Measurements from ENCODE around the gene GPC1. TPM values are rescaled to one million over a fixed set of nuclear protein-coding genes. Genes with fewer than 3 reads are reported as not detected.
"Not testable (repeated sequence)": the region's sequence is repeated elsewhere in the genome, so short reads cannot be mapped to it uniquely, and the experiment has no call there.

Gene GPC1
- total and polyA plus RNA-seq, 2 donors: 21.1 to 53.8 TPM

DNA sequence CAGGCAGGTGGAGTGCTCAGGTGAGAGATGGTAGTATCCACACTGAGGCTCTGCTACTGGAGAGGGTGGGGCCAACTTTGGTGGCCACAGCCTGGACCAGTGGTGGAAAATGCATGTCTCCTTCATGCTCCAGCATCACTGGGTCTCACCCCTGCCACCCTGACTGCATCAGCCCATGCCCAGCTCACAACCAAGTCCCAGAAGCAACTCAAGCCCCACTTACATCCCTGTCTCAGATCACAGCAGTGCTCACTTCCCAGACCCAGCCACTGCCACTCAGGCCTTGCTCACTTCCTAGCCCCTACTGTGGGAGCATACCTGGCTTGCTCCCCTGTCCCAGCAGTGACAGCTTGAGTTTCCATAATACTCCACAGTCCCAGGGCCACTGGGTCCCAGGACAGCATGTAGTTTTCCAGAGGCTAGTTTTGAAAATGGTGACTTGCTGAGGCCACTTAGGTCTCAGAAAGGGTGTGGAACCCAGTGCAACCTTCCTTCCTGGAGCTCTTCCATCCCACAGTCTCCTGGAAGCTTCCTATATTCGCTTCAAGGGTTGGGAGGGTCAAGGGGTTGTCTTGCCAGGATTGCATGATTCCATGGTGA lies 58.8 kb downstream of the GPC1 start:
- Histone ChIP-seq H3K36me3 (ENCODE audit: insufficient read depth) (no peaks in the 10 kb centered on the region), H3K4me3 (ENCODE audit: low read depth, low read length) (no peak overlapping the region), H3K27ac (ENCODE audit: low read depth) (no peak overlapping the region), H3K4me1 (ENCODE audit: insufficient read depth) (no peaks in the 10 kb centered on the region)
- 92% methylated on average over 1 of the region's 1 CpG for WGBS
- no peak for DNase-seq (ENCODE audit: extremely low spot score)

DNA sequence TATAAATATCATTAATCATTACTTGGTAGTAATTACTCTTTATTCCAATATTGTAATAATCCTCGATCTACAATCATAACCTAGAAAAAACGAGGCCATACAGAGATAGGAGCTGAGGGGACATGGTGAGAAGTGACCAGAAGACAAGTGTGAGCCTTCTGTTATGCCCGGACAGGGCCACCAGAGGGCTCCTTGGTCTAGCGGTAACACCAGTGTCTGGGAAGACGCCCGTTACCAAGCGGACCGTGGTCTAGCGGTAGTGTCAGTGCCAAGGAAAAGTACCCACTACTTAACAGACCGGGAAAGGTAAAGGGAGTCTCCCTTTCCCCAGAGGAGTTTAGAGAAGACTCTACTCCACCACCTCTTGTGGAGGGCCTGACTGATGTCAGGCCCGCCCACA lies 59.5 kb downstream of the GPC1 start:
- H3K27ac ChIP-seq (ENCODE audit: low read depth); H3K4me3 ChIP-seq (ENCODE audit: low read depth, low read length); H3K4me1 ChIP-seq (ENCODE audit: insufficient read depth); DNase-seq (ENCODE audit: extremely low spot score); H3K36me3 ChIP-seq (ENCODE audit: insufficient read depth): not testable (repeated sequence)
- 77% methylated on average over 11 of the region's 11 CpGs for WGBS

DNA sequence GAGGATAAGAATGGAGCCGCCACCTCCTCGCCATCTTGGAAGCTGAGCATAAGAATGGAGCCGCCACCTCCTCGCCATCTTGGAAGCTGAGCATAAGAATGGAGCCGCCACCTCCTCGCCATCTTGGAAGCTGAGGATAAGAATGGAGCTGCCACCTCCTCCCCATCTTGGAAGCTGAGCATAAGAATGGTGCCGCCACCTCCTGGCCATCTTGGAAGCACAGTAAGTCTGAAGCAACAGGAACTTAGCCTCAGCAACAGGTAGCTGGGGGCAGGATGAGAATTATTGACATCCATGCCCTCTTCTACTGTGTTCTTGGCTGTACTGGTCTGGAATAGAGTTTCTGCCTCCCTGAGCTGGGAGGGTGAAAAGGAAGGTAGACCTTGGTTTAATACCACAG lies 61.6 kb downstream of the GPC1 start:
- not testable (repeated sequence) for DNase-seq (ENCODE audit: extremely low spot score); H3K36me3 ChIP-seq (ENCODE audit: insufficient read depth); H3K4me1 ChIP-seq (ENCODE audit: insufficient read depth); H3K27ac ChIP-seq (ENCODE audit: low read depth); H3K4me3 ChIP-seq (ENCODE audit: low read depth, low read length)
- 96% methylated on average over 7 of the region's 7 CpGs for WGBS

DNA sequence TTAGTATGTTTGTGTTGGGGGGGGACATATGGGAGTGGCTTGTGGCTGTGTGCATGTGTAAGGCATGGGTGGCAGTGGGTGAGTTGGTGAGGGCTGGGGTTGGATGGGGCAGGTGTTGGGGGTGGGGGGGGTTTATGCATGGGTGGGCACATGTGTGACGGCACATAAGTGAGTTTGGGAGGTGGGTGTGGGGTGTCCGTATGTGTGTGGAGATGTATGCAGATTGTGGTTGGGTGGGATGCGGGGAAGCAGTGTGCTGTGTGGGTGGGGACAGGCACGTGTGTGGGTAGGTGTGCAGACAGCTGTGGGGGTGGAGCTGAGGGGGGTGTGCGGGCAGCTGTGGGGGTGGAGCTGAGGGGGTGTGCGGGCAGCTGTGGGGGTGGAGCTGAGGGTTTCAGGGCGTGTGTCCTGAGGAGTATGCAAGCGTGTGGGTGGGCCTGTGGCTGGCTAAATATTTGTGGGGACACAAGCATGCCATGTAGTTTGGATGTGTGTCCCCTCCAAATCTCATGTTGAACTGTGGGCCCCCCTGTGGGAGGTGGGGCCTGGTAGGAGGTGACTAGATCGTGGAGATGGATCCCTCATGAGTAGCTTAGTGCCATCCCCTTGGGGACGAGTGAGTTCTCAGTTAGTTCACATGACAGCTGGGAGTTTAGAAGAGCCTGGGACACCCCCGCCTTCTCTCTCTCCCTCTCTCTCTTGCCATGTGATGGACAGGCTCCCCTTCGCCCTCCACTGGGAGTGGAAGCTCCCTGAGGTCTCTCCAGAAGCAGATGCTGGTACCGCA lies 62.9 kb downstream of the GPC1 start:
- no peak overlapping the region for H3K4me3 ChIP-seq (ENCODE audit: low read depth, low read length)
- H3K36me3 ChIP-seq (ENCODE audit: insufficient read depth): no peaks in the 10 kb centered on the region
- no peaks in the 10 kb centered on the region for H3K4me1 ChIP-seq (ENCODE audit: insufficient read depth)
- 92% methylated on average over 13 of the region's 13 CpGs for WGBS
- H3K27ac ChIP-seq (ENCODE audit: low read depth): no peak overlapping the region
- DNase-seq (ENCODE audit: extremely low spot score): no peak

DNA sequence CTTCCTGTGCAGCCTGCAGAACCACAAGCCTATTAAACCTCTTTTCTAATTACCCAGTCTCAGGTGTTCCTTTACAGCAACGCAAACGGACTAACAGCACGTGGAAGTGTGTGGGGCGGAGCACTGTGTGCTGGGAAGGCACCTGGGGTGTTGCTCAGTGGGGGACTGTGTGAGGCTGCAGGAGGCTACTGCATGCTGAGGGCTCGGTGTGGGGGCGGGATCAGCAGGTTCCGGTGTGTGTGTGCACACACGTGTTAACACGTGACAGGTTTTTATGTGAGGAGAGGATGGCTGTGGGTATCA lies 63.4 kb downstream of the GPC1 start:
- no peaks in the 10 kb centered on the region for H3K4me1 ChIP-seq (ENCODE audit: insufficient read depth)
- H3K27ac ChIP-seq (ENCODE audit: low read depth): no peak overlapping the region
- 91% methylated on average over 9 of the region's 9 CpGs for WGBS
- no peak overlapping the region for H3K4me3 ChIP-seq (ENCODE audit: low read depth, low read length)
- no peak for DNase-seq (ENCODE audit: extremely low spot score)
- H3K36me3 ChIP-seq (ENCODE audit: insufficient read depth): no peaks in the 10 kb centered on the region

DNA sequence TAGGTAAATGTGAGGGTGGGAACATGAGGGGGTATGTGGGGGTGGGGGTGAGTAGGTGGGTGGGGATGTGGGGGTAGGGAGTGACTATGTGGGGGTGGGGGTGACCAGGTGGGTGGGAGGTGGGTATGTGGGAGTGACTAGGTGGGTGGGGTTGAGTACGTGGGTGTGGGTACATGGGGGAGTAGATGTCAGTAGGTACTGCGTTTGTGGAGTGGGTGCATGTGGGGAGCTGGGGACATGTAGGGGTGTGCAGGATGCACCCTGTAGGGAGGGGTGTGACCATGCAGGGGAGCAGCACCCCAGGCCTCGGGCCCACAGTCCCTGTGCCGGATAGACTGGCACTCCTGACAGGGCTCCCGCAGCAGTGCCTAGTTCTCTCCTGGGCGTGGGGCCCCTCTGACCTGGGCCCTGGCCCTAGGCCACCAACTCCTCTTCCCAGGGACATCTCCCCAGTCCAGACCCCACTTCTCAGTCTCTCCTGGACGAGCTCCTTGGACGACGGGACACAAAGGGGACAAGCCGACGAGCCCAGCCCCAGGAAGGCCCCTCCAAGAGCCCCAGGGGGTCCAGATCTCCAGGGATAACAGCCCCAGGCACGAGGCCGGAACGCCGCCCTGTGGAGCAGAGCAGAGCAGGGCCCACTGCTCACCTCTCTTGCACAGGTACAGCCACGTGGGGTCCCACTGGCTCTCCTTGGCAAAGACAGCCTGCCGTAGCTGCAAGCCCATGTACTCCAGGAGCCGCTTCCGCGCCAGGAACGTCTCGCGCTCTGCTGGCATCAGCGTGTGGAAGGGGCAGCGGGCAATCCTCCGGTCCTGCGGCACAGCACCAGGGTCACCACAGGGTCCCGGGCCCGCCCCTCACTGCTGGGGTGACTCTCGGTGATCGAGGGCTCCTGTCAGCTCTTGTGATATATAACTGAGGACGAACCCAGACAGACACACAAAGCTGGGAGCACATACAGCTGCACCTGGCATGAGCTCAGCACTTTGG lies 64.1 kb downstream of the GPC1 start:
- H3K27ac ChIP-seq (ENCODE audit: low read depth): no peak overlapping the region
- H3K4me1 ChIP-seq (ENCODE audit: insufficient read depth): no peaks in the 10 kb centered on the region
- DNase-seq (ENCODE audit: extremely low spot score): no peak
- H3K36me3 ChIP-seq (ENCODE audit: insufficient read depth): no peaks in the 10 kb centered on the region
- 91% methylated on average over 32 of the region's 32 CpGs for WGBS
- H3K4me3 ChIP-seq (ENCODE audit: low read depth, low read length): no peak overlapping the region

DNA sequence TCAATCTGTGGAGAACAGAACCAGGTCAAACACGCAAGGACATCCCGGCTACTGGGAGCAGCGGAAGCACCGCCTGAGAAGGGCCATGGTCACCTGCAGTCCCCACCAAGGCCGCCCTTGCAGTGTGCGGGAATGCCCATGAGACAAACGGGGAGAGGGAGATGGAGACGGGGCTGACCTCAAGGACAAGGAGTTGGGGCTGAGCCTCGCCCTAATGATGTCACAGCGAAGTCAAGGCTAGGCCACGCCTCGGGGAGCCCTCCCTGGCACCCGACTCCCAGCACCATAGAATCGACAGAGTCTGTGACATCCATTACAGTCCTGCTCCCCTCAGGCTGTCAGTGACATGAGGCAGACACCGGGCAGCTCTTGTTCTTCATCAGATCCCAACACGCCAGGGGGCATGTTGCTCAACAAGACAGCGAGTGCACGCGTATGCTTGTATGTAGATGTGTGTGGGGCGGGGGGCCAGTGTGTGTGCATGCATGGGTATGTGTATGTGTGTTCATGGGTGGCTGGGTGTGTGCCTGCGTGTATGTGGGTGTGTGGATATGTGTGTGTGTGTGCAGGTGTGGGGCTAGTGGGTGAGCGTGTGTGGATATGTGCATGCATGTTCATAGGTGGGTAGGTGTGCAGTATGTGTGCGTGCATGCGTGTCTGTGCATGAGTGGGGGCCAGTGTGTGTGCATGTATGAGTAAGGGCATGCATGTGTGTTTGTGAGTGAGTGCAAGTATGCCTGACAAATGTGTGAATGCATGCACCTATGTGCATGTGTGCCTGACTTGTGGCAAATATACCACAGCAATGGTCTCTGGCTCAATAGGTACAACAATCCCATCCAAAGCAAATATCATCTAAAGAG lies 65.3 kb downstream of the GPC1 start:
- no peak for DNase-seq (ENCODE audit: extremely low spot score)
- 93% methylated on average over 24 of the region's 24 CpGs for WGBS
- H3K4me3 ChIP-seq (ENCODE audit: low read depth, low read length): no peak overlapping the region
- H3K36me3 ChIP-seq (ENCODE audit: insufficient read depth): no peaks in the 10 kb centered on the region
- no peak overlapping the region for H3K27ac ChIP-seq (ENCODE audit: low read depth)
- H3K4me1 ChIP-seq (ENCODE audit: insufficient read depth): no peaks in the 10 kb centered on the region

DNA sequence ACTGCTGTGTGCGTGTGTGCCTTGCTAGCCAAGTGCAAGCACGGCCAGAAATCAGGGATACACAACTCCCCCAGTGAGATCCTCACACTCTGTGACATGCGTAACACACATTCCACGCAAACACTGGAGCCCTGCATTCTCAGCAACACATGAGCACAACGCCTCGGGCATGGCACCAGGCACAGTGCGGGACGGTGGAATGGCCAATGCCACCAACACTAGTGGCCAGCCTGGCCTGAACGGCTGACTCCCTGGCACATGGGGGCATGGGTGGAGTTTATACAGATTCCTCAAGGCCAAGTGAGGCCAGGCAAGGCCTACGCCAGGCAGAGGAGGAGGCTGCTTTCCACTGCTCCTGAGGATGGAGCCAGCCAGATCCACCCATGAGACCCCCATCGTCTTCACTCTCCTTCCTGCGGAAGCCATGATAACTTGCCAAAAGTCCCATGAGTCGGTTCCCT lies 66.1 kb downstream of the GPC1 start:
- no peak overlapping the region for H3K4me3 ChIP-seq (ENCODE audit: low read depth, low read length)
- DNase-seq (ENCODE audit: extremely low spot score): no peak
- H3K36me3 ChIP-seq (ENCODE audit: insufficient read depth): no peaks in the 10 kb centered on the region
- H3K27ac ChIP-seq (ENCODE audit: low read depth): no peak overlapping the region
- 87% methylated on average over 13 of the region's 13 CpGs for WGBS
- no peaks in the 10 kb centered on the region for H3K4me1 ChIP-seq (ENCODE audit: insufficient read depth)

DNA sequence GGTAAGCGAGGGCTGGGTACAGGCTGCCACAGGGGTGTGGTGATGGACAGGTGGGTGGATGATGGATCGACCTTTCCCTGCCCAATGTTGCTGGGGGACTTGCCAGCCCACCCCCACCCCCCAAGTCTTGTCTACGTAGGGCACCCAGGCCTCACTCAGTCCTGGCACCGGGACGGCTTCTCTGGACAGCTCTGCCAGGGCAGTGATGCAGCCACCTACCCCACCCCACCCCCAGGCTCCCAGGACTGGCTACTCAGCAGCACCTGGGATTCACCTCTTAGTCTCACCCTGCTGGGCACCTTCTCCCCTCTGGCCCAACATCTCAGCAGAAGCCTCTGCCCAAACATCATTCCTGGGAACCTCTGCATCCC lies 66.6 kb downstream of the GPC1 start:
- no peak overlapping the region for H3K4me3 ChIP-seq (ENCODE audit: low read depth, low read length)
- H3K27ac ChIP-seq (ENCODE audit: low read depth): no peak overlapping the region
- H3K4me1 ChIP-seq (ENCODE audit: insufficient read depth): no peaks in the 10 kb centered on the region
- WGBS: 92% methylated on average over 5 of the region's 5 CpGs
- no peaks in the 10 kb centered on the region for H3K36me3 ChIP-seq (ENCODE audit: insufficient read depth)
- no peak for DNase-seq (ENCODE audit: extremely low spot score)

DNA sequence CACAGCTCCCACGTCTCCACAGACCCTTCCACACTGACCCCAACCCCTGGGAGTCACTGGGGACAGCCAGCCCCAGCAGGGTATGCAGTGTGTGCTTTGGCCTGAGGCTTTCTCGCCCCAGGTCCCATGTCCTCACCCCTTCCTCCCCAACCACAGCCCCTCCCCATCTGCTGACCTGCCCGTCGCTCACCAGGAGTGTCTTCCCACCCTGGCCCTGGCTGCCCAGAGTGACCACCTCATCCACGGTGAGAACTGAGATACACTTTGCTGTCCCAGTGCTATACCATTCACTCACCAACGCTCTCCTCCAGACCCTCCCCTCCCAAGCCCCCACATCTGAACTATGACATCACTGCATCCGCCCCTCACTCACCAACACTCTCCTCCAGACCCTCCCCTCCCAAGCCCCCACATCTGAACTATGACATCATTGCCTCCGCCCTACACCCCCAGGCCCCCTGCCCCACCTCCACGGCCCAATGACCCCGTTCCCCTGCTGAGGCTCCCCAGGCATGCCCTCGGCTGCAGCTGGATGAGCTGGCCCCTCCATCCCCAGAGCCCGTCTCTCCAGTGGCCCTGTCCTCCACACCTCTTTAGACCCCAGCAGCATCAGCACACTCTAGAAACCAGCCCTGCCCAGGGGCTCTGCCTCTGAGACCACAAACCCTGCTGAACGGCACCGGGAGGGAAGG lies 67.1 kb downstream of the GPC1 start:
- no peak for DNase-seq (ENCODE audit: extremely low spot score)
- WGBS: 85% methylated on average over 14 of the region's 14 CpGs
- Histone ChIP-seq H3K4me3 (ENCODE audit: low read depth, low read length) (no peak overlapping the region), H3K4me1 (ENCODE audit: insufficient read depth) (no peaks in the 10 kb centered on the region), H3K27ac (ENCODE audit: low read depth) (no peak overlapping the region), H3K36me3 (ENCODE audit: insufficient read depth) (no peaks in the 10 kb centered on the region)

DNA sequence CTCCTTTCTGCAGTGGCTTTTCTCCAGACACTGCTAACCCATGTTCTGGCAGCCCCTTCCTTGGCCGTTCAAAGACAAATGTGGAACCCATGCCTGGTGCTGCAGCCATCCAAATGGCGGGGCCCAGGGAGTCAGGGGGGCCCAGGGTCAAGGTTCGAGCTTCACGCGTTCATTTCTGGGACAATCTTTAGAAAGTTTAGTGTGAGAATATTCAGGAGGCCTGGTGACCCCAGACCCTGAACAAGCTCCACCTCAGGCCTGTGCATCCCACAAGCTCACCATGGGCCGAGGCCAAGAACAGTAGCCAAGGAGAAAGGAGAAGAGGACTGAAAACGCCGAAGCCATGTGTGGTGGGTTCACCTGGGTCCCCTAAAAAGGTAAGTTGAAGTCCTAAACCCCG lies 67.9 kb downstream of the GPC1 start:
- Histone ChIP-seq H3K4me1 (ENCODE audit: insufficient read depth) (no peaks in the 10 kb centered on the region), H3K36me3 (ENCODE audit: insufficient read depth) (no peaks in the 10 kb centered on the region), H3K4me3 (ENCODE audit: low read depth, low read length) (no peak overlapping the region), H3K27ac (ENCODE audit: low read depth) (no peak overlapping the region)
- no peak for DNase-seq (ENCODE audit: extremely low spot score)
- 95% methylated on average over 9 of the region's 9 CpGs for WGBS

DNA sequence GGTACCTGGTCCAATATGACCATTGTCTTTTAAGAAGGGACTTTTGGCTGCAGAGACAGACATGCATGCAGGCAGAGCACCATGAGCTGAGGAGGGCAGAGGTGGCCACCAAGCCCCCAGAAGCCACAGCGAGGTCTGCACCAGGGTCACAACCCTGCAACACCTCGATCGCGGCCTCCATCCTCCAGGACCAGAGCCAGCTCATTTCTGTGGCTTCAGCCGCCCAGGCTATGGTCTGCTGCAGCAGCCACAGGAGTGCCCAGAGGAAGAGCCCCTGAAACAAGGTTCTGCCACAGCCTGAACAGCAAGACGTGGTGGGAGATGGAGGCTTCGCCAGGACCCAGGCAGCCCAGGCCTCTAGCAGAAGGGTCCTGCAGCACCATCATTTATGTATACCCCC lies 68.4 kb downstream of the GPC1 start:
- no peaks in the 10 kb centered on the region for H3K36me3 ChIP-seq (ENCODE audit: insufficient read depth)
- 96% methylated on average over 7 of the region's 7 CpGs for WGBS
- no peak overlapping the region for H3K27ac ChIP-seq (ENCODE audit: low read depth)
- no peak overlapping the region for H3K4me3 ChIP-seq (ENCODE audit: low read depth, low read length)
- no peaks in the 10 kb centered on the region for H3K4me1 ChIP-seq (ENCODE audit: insufficient read depth)
- DNase-seq (ENCODE audit: extremely low spot score): no peak

DNA sequence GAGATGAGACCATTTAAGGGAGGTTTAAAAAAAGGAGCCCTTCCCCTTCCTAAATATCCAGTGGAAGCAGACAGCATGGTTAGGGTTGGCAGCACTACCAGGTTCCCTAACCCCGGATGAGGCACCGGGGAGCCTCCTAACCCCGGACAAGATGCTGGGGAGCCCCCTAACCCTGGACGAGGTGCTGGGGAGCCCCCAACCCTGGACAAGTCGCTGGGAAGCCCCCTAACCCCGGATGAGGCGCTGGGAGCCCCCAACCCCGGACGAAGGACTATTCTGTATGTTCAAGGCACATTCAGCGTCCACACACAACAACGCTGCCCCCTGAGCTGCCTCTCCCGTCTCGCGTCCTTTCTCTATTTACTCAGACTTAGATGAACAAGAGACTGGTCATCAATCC lies 70.4 kb downstream of the GPC1 start:
- H3K36me3 ChIP-seq (ENCODE audit: insufficient read depth): no peaks in the 10 kb centered on the region
- no peaks in the 10 kb centered on the region for H3K4me1 ChIP-seq (ENCODE audit: insufficient read depth)
- no peak overlapping the region for H3K4me3 ChIP-seq (ENCODE audit: low read depth, low read length)
- no peak for DNase-seq (ENCODE audit: extremely low spot score)
- 84% methylated on average over 14 of the region's 14 CpGs for WGBS
- no peak overlapping the region for H3K27ac ChIP-seq (ENCODE audit: low read depth)
